Measurements from ENCODE around the gene MIXL1.
"Not testable (repeated sequence)": the region's sequence is repeated elsewhere in the genome, so short reads cannot be mapped to it uniquely, and the experiment has no call there.

The MIXL1 gene

DNA sequence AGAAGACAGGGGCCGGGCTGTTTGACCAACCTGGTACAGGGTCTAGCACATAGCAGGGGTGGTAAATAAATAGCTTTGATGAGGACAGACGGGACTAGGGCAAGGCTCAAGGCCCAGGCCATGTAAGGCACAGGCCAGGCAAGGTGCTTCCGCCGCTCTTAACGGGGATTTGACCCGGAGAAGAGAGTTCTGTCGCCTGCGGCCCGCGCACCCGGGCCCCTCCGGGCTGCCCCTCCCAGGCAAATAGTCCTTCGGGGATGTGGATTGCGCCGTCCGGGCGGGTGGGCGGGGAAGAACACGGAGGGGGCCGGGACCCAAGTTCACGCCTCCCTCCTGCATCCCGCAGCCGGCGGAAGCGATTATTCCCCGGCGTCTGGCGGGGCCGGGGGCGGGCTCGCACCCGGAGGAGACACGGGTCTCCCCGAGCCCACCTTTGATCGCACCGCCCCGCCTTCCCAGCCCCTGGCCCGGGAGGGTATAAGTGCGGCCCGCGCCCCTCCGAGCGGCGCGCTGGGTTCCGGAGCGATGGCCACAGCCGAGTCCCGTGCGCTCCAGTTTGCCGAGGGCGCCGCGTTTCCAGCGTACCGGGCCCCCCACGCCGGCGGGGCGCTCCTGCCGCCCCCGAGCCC is at the start of gene MIXL1:
Gene MIXL1, plus strand, starts transcription at position 508 of the 629 bp plus-strand sequence. Its CDS starts 18 bp downstream, at position 526.
- no peak for DNase-seq

GRCh38 chr1:226176870-226177269 is 46.6 kb upstream of the MIXL1 start:
- DNase-seq: no peak

- no peak for DNase-seq
These were observed 41.3 kb upstream of the MIXL1 start for GRCh38 chr1:226181996-226182714.

GRCh38 chr1:226185141-226186036 is 38.1 kb upstream of the MIXL1 start:
- DNase-seq: no peak

GRCh38 chr1:226186124-226187018 is 37.1 kb upstream of the MIXL1 start, which contains the start of gene ACBD3:
Gene ACBD3, minus strand, starts transcription at chr1:226186741. Its CDS starts 66 bp downstream, at chr1:226186675.
- peak; percentile 88 for DNase-seq

- no peak for DNase-seq
These were observed 36.5 kb upstream of the MIXL1 start for GRCh38 chr1:226187019-226187322.

GRCh38 chr1:226187380-226187779 is 36.1 kb upstream of the MIXL1 start:
- no peak for DNase-seq

- no peak for DNase-seq
These were observed 28.3 kb upstream of the MIXL1 start for GRCh38 chr1:226195144-226195543.

DNA sequence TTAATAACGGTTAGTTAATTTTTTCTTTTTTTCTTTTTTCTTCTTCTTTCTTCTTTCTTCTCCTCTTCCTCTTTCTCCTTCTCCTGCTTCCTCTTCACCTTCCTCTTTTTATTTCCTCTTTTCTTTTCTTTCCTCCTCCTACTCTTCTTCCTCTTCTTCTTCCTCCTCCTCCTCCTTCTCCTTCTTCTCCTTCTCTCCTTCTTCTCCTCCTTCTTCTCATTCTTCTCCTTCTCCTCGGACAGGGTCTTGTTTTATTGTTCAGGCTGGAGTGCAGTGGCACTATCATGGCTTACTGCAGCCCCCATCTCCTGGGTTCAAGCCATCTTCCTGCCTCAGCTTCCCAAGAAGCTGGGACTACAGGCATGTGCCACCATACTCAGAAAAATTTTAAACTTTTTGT is 23.5 kb upstream of the MIXL1 start:
- no peak for DNase-seq

DNA sequence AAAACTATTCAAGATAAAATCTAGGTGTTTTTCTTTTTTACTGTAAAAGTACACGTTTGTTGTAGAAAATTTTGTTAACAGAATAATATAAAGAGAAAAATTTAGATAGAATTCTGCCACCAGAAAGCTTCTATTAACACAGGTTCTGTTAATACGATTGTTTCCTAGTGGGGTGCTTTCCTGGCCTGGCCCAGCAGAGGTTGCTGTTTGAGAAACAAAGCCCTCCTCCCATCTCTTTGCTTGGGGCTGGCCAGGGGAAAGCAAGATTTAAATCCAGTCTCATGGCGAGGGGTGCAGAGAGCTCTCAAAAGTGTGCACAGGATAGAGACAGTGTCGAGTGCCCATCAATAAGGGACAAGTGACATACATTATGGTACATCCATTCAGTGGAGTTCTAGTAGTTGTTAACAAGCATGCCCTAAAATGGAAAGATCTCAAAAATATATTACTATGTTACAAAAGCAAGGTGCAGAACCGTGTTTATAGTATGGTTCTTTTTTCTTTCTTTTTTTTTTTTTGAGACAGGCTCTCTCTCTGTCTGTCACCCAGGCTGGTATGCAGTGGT is 22.4 kb upstream of the MIXL1 start:
- DNase-seq: no peak

GRCh38 chr1:226202246-226202645 is 21.2 kb upstream of the MIXL1 start:
- DNase-seq: no peak

GRCh38 chr1:226202666-226203065 is 20.8 kb upstream of the MIXL1 start:
- DNase-seq: not testable (repeated sequence)

DNA sequence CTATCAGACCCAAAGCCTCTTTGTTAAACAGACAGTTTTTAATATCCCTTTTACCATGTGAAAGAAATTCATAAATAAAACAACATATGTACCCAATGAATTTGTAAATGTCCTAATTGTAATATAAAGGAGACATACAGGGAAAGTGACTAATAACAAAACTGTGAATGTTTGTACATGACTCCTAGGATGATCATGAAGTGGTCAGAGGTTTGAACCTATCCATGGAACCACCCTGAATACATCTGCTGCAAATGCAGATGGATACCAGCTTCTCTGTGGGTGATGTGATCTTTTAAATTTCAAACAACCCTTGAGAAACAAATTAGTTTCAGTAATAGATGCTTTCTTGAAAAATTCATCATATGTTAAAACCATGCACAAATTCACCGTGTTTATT is 20.2 kb upstream of the MIXL1 start:
- peak; percentile 23 for DNase-seq

- DNase-seq: no peak
These were observed 19.8 kb upstream of the MIXL1 start for GRCh38 chr1:226203655-226204054.

DNA sequence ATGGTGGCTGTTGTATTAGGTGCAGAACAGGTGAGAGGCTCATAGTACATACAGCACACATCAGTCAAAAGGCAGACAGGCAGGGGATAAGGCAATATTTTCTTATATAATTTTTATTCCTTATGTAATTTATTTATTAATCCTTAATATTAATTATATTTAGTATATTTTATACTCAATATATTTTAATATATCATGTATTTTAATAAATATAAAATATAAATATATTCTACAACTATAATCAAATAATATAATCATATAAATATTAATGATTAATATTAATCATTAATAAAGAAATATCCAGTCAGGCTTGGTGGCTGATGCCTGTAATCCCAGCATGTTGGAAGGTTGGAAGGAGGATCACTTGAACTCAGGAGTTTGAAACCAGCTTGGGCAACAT is 19.3 kb upstream of the MIXL1 start:
- no peak for DNase-seq

GRCh38 chr1:226207048-226207447 is 16.4 kb upstream of the MIXL1 start:
- DNase-seq: no peak

DNA sequence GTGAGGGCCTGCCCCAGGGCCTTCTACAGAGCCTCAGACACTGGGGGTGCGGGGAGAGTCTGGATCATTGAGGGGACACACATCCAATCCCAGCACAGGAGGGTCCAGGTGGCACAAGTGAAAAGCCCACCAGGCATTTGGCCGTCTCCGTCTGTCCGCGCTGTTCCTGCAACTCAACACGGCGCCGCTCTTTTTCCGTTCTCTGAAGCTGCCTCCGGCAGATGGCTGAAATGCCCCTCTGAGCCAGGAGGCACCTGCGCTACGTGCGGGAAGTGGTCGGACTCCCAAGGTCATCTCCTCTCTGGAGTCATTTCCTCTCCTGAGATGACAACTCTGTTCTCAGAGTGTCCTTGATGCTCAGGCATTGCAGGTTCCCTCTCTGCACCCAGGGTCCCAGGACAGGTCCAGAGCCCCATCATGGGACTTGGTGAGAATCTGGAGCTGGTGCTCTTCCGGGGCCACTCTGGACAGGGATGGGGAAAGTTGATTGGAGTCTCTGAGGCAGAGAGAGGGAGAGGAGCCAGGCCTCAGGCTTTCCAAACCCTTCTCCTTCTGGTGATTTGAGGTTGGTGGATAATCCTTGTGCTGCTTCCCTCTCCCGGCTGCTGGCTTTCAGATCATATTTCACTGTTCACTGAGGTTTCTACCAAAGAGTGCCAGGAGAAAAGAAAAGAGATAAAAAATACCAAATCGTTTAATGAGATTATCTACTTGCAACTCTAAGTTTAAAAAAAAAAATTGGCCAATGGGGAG is 14.0 kb upstream of the MIXL1 start:
- no peak for DNase-seq

- no peak for DNase-seq
These were observed 12.8 kb upstream of the MIXL1 start for GRCh38 chr1:226210571-226211176.

DNA sequence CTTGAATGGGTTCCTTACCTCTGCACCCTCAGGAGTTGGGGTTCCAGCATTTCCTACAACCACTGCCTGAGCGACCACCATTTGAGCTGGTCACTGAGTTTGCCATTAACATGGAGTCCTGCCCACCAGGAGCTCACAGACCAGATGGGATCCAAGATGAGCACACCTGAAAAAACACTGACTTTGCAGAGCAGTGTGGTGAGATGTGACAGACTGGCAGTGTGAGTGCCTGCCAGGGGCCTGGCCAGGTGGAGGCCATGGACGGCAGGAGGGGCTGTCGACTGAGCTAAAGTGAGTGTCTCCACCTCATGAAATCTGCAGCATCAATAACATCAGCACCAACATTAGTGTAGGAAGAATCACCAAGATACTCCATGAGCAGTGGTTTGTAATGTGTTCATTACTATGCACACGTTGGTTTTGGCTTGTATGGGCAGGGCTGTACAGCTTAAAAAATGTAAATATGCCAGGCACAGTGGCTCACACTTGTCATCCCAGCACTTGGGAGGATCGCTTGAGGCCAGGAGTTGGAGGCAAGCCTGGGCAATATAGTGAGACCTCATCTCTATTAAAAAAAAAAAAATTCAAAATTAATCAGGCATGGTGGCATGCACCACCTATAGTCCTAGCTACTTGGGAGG is 12.2 kb upstream of the MIXL1 start:
- no peak for DNase-seq

- DNase-seq: no peak
These were observed 10.9 kb upstream of the MIXL1 start for GRCh38 chr1:226212545-226212944.

DNA sequence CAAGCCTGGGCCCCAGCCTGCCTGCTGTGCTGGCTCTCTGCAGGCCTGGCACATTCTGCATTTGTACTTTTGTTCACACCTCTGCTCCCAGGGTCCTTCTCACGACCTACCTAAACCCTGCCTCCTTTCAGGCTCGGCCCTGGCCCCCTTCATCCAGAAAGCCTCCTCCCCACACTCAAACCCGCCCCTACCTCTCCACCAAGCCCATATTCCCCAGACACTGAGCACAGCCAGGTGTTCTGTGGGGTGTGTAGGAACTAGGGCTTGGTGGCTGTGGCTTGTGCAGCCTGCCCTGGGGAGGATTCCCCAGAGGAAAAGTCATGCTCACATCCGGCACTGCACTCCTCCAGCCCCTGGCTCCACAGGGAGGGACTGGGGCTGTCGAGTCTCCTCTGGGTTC is 8.2 kb upstream of the MIXL1 start:
- no peak for DNase-seq
